GM20431 (cell line): ENCODE measurements around the gene FARP2.
"Not testable (repeated sequence)": the region's sequence is repeated elsewhere in the genome, so short reads cannot be mapped to it uniquely, and the experiment has no call there.

Source experiments
- in situ Hi-C: fragments of 300-500 bp; cut with MseI, MboI; formaldehyde crosslinking; loops from one replicate; pipeline ENCODE4 v1.15.0; 2020; ENCODE audit warnings: low sequenced_read_pairs; ENCODE audit not compliant: unreplicated experiment

FARP2 gene, protein sequence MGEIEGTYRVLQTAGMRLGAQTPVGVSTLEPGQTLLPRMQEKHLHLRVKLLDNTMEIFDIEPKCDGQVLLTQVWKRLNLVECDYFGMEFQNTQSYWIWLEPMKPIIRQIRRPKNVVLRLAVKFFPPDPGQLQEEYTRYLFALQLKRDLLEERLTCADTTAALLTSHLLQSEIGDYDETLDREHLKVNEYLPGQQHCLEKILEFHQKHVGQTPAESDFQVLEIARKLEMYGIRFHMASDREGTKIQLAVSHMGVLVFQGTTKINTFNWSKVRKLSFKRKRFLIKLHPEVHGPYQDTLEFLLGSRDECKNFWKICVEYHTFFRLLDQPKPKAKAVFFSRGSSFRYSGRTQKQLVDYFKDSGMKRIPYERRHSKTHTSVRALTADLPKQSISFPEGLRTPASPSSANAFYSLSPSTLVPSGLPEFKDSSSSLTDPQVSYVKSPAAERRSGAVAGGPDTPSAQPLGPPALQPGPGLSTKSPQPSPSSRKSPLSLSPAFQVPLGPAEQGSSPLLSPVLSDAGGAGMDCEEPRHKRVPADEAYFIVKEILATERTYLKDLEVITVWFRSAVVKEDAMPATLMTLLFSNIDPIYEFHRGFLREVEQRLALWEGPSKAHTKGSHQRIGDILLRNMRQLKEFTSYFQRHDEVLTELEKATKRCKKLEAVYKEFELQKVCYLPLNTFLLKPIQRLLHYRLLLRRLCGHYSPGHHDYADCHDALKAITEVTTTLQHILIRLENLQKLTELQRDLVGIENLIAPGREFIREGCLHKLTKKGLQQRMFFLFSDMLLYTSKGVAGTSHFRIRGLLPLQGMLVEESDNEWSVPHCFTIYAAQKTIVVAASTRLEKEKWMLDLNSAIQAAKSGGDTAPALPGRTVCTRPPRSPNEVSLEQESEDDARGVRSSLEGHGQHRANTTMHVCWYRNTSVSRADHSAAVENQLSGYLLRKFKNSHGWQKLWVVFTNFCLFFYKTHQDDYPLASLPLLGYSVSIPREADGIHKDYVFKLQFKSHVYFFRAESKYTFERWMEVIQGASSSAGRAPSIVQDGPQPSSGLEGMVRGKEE

DNA sequence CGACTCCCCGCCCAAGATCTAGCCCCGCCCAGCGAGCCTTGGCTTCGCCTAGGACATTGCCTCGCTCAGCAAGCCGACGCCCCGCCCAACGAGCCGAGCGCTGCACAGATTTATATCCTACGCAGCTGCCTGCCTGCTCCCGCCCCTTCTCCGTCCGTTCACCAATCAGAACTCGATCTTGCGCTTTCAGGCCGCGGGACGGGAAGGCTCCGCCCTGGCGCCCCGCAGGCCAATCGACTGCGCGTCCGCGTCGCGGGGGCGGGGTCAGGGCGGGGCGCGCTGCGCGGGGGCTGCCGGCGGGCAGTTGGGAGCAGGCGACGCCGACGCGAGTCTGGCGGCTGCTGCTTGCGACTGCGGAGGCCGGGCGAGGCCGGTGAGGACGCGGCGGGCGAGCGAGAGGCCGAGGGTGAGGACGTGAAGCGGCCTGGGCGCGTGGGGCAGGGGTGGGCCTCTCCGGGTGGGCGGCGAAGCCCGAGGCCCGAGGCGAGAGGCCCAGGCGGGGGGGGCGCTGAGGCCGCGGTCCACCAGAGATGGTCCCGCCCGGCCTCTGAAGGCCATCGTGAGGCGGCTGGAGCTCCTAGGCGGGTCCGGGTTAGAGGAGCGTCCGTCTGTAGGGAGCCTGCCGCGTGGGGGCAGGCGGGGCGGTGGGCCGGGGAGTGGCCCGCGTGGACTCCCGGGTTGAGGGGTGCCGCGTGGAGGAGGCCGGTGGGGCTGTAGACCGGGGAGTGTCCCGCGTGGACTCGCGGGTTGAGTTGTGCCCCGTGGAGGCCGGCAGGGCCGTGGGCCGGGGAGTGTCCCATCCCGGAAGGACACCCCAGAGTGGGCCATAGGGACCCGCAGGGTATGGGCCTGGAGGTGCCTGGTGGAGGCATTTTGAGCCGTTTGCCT, at the start of gene FARP2:
FARP2 (plus strand) TSS at position 303 of the 888 bp plus-strand sequence. CDS start 16,823 bp downstream, outside the sequence.
- in situ Hi-C loops = no loop called here

DNA sequence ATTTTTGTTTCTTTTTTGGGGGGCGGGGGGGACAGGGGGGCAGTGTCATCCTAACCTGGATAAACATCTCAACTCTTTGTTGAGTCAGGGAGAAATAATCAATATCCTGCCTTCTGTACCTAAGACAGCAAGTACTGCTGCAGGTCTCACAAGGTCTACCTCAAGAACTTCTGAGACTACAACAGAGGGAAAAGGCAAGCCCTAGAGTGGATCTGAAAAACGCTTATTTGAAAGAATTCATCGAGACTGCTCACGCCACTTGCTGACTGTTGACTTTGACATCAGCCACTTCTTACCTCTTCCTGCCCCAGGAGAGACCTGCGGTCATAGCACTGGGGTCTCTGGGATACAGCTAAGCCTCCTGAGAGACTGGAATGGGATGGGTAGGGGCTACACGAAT, 49.0 kb upstream of the FARP2 start:
- in situ Hi-C loops = no loop called here

DNA sequence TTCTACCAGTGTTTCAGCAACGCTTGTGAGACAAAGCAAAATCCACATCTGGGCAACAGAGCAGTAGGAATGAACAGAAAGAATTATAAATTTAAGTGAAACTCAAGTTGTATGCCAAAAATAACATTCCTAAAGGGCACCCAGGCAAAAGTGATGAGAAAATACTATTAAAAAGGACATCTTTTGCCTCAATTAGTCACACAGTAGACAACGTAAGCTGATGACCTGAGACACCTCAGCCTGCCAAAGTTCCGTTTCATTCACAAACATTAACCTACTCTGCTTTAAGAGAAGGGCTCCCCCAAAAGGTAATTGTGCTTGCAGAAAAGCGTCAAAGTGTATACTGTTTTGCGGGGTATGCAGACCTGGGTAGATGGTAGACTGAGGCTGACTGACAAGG, 47.8 kb upstream of the FARP2 start:
- in situ Hi-C loops = no loop called here

DNA sequence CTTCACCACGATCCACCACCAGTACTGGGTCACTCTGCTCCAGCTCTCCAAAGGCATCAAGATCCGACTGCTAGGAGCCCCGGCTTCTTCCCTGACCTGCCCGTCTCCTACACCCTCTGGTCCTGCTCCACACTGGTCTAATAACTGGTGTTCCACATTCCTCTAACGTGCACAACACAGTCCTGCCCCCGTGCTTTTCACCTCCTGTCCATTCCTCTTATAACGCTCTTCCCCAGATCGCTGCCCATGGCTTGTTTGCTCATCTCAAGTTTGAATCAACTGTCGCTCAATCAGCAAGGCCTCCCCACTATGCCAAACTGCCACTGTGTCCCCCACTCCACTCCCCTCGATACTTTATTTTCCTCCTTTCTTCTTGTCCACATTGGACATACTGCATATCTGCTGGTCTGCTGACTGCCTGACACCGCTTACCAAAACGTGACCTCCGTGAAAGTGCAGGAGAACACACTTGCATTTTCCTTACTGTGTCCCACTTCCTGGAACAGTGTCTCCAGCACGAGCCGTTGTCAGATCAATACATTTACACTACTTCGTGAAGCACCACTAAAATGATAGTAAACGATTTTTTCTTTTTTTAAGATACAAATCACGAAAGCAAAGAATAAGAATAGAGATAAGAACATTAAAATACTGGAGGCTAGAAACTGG, 47.1 kb upstream of the FARP2 start:
- in situ Hi-C loops = no loop called here

DNA sequence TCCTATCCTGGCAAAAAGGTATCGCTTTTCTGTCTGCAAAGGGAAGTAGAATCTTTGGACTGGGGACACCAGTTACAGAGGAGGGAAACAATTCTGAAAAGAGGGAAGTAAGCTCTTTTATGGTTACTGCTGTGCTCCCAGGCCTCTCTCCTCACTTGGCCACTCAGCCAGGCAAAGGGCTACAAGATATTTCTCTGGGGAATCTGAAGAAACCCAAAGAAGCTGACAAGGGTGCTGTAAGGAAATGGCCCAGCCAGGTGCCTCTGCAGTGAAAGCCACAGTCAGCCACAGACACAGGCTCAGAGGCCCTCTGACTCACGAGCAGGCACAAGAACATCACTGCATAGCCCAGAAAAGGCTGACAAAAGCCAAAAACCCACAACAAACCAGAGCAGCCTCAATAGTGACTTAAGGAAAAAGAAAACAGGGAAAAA, 46.4 kb upstream of the FARP2 start:
- in situ Hi-C loops = no loop called here

DNA sequence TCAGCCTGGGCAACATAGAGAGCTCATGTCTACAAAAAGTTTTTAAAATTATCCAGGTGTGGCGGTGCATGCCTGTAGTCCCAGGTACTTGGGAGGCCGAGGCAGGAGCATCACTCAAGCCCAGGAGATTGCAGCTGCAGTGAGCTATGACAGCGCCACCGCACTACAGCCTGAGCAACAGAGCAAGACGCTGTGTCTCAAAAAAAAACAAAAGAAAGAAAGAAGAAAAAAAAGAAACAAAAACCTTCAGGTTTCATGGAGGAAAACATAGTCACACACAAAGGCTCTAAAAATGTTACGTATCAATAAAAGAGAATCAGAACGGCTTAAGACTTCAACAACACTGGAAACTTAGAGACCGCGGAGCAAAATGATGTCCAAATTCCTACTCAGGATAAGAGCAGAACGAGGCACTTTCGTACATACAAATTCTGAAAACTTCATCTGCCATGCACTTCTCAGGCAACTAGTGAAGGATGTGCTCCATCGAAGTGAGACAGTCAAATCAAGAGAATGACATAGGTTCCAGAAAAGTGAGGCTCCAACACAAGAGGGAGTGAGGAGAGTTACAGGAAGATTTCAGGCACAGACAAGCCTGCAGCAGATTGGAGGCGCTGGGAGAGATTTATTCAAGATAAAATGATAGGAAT, 45.0 kb upstream of the FARP2 start:
- in situ Hi-C loops = no loop called here

DNA sequence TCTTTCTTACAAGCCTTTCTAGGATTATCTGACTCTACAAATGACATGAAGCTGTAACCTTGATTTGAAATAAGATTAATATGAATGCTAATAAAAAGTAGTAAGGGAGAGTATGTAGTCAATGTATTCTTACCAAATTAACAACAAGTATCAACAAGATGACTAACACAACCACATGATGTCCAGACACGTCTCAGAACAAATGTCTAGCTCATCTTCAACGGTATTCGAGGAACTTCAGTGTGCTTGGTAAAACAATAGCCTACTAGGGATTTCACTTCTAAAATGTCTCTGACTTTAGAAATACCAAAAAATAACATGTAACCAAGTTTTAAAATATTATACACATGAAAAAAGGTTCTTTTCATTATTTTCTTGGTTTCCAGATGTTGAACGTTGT, 44.0 kb upstream of the FARP2 start:
- in situ Hi-C loops = no loop called here

DNA sequence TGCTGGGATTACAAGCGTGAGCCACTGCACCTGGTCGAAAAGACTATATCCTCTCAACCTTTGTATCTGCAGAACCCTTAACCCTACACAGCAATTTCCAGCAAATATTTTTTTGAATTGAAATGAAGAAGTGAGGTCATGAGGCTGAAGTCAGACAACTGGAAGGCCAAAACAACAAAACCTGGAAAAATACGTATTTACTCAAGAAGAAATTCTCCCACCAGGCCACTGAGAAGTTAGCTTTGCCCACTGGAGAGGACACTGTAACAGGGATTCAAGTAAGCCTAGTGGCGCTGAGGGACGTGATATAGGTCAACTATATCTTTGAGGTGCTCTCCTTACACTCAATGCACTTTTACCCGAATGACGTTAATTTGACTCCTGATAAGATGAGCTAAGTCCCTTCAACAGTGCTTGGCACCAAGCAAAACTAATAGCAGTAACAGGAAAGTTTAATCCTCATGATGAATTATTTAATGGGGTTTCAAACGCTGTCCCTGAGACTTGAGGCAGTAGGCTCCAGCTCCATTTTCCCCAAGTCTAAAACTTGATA, 42.5 kb upstream of the FARP2 start:
- in situ Hi-C loops = no loop called here

DNA sequence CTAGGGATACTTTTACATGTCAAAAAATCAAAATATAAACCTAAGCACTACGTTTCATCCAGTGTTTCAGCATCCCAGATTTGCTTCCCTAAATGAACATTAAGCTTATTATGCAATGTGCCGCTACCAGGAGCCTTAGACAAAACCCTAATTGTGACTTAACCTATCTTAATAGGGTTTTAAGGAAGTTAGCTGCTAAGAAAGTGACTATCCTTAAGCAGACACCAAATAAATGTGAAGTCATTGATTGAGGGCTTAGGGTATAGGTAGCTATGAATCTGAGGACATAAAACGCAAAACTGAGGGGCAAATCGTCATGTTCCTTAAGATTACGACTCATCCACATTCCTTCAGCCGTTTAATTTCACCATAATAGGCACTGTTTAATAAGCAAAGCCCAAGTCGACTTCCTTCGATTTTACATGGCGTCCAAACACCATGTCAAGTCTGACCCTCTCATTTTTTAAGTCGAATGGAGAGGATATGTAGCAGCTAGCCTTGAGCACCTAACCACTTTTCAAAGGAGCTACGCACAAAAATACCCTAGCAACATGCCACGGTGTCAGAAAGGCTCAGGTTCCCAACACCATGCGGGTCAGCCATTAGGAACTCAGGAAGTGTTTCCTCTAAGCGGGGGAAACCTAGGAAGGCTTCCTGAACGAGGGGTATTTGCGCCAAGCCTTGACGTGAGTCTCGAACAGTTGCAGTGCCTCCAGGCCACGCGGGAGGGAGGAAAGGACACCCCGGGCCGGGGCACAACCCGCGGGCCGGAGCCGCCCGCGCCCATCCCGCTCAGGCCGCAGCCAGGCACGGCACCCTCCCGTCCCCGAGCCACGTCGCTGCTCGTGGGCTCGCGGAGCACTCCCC, 41.6 kb upstream of the FARP2 start:
- in situ Hi-C loops = no loop called here

DNA sequence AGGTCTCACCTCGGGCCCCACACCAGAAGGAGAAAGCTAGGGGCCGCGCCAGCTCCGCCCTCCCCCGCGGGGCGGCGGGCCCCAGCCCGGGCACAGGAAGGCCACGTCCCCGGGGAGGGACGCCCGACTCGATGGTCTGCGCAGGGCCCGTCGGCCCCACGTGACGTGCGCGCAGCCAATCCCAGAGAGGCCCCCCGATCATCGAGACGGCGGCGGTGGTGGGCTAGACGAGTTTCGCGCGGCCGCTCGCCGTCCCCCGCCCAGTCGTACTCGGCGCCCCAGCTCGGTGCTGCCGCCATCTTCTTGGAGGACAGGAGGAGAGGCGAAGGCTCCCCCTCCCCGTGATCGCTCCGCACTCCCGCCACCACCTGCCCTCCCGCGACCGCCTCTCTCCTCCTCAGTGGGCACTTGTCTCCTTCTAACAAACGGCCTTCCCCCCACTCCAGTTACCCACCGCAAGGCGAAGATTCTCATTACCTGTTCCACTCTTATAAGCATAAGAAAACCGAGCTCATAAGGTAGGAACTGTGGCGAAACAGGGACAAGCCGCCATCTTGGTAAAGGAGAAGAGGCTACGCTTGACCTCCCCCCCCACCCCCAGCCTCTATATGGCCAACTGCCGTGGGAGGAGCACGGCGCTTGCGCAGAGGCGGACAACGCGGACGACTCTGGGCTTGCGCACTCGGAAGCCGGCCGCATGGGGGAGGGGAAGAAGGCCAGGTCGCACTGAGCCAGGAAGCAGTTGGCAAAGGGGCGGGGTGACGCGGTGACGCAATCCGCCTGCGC, 40.8 kb upstream of the FARP2 start, which contains the start of gene HDLBP:
HDLBP (minus strand) TSS at position 580 of the 786 bp plus-strand sequence. CDS start 48,803 bp downstream, outside the sequence.
- in situ Hi-C loops = no loop called here

DNA sequence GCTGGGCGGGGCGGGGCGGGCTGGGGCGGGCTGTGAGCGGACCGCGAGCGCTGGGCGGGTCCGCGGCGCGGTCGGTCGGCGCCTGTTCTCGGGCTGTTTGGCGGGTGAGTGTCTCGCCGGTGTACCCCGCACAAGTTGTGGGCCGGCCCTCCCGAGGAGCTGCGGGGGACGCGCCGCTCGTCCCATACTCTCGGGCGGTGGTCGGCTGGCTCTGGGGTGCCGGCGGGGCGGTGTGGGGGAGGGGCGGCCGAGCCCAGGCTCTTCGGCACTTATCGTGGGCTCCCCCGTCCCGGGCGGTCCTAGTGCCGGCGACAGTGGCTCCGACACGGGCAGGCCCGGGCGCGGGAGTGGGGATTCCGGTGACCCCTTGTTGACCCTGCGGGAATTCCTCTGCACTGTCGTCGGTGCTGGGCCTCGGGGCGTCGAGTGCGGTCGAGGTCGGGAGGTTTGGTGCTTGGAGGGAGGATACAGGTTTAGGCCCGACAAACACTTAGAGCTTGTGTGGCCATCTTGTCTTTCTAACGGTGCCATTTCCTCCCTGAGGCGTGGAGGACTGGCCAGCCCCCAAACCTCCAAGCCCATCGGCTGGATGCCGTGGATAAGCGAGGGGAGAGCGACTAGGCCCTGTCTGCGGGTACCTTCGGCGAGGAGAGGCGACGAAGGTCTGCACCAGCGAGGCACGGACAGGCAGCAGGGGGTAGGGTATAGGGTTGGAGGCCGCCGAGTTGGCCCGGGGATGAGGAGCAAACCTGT, 40.0 kb upstream of the FARP2 start, which contains the start of gene SEPTIN2:
SEPTIN2 (plus strand) TSS at position 47 of the 753 bp plus-strand sequence. CDS start 8,308 bp downstream, outside the sequence.
- in situ Hi-C loops = no loop called here

DNA sequence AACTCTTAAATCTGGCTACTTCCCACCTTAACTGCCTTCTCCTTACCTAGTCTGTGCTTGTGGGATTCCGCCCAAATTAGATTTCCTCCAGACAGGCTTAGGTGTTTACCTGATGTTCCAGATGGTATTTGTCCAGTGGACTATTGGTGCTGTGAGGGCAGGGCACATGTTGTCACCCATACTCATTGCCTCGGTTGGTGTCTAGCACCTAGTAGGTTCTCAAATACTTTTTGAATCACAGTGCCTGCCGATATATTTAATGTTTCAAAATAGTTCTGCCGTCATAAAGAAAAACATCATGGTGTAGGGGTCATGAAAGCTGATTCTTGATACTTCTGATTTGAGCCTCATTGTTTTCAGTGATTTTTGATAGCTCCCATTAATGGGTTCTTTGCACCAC, 39.3 kb upstream of the FARP2 start:
- in situ Hi-C loops = no loop called here

DNA sequence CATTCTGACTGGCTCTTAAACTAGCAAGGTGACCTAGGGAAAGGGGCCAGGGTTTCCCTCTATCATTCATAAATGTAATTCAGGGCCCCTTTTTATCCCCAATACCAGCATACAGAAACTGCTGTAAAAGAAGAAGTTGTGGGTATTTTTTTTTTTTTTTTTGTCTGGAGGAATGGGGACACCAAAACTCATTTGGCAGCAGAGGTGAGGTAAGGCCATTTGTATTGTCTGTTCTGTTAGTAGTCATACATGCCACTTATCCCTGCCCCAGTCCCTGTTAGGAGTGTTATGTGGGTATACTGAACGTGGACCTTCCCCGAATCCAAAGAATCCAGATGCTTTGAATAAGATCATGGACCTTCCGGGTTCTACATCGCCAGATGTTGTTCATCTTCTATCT, 38.7 kb upstream of the FARP2 start:
- in situ Hi-C loops = no loop called here

DNA sequence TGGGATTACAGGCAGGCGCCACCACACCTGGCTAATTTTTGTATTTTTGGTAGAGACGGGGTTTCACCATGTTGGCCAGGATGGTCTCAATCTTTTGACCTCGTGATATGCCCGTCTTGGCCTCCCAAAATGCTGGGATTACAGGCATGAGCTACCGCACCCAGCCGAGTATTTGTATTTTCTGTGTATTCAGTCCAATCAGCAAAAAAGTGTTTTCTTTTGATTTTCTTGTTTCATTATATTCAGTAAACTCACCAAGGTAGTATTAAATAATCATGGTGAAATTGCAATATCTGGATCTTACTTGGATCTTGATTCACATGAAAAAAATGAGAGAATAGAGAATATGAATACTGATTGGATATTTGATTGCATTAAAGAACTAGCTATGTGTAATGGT, 37.3 kb upstream of the FARP2 start:
- in situ Hi-C loops = not testable (repeated sequence)

DNA sequence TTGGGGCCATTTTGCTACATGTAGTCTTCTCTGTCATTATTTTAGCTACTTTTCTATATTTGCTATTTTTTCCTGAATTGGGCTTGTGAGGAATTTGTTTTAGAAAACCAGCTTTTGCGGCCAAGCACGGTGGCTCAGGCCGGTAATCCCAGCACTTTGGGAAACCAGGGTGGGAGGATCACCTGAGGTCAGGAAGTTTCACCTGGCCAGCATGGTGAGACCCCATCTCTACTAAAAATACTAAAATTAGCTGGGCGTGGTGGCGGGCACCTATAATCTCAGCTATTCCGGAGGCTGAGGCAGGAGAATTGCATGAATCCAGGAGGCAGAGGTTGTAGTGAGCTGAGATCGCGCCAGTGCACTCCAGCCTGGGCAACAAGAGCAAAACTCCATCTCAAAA, 35.7 kb upstream of the FARP2 start:
- in situ Hi-C loops = no loop called here

DNA sequence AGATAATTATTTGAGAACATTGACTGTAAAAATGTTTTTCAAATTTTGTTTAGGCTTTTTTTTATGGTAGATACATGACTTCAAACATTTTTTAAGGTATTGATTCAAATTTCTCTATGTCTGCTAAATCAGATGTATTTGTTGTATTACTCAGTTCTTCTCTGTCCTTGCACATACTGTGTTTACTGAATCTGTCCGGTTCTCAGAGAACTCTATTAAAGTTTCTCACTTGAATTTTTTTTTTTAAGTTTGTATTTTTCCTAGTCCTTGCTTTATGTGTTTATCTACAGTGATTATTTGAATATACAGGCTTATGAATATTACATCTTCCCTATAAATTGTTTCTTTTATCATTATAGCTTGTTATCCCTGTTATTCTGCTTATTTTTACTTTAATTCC, 35.1 kb upstream of the FARP2 start:
- in situ Hi-C loops = no loop called here
